HG03575 (cell line): ENCODE measurements around the gene LIMCH1.
"Not testable (repeated sequence)": the region's sequence is repeated elsewhere in the genome, so short reads cannot be mapped to it uniquely, and the experiment has no call there.

ENCODE experiments used
- ATAC-seq: cut with Tn5 transposase; IDR thresholded peaks from one replicate; pipeline ENCODE4 v1.9.1; 2021; ENCODE audit not compliant: unreplicated experiment, insufficient number of reproducible peaks, low FRiP score; ENCODE audit errors: extremely low read depth

Gene LIMCH1

DNA sequence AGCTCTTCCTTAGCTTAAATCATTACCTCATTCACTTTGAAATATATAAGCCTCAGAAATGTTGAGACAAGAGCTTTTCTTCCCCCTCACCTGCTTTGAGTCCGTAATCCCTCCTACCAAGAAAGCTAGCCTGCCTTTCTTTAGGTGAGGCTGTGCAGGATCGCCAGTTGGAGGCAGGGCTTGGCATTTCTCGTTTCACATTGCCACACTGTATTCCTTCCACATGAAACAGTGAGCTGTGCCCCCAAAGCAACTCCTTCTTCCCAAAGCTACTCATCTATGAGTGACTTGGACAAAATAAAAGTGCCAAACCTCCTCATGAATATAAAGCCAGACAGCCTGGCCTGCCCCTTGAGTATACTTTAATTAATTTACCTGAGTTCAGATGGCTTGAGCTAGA lies 86.8 kb downstream of the LIMCH1 start:
- no peak for ATAC-seq

DNA sequence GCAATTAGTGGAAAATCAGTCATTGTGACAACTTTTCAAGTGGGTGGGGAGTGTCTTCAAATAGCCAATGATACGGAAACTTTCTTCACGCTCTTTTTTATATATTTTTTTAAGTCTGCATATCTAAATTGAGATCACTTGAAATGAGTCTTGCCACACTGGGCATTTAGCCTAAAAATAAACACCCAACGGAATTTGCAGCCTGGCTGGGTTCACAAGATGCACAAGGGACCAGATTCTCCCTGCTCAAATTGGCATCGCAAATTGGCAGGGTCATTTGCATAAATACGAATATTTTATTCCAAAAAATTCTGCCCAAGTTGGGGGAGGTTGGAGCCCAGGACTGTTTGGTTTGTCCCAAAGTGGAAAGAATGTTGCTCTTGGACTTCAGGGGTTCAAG lies 87.6 kb downstream of the LIMCH1 start:
- no peak for ATAC-seq

DNA sequence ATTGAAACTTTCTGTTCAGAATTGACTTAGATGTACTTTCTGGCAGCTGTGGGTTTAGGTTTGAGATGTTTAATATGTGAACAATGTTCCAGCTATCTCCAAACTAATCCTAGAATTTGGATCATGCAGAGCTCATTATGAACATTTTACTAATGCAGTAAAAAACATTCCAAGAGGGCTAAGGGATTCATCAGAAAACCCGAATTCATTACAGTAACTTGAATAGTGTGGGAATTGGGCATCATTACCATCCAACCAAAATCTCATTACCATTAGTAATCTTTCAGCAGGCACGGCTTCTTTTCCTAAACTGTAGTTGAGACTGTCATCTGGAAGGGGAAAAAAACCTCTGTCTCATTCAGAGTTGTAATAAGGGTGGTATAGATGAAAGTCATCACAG lies 91.0 kb downstream of the LIMCH1 start:
- no peak for ATAC-seq

DNA sequence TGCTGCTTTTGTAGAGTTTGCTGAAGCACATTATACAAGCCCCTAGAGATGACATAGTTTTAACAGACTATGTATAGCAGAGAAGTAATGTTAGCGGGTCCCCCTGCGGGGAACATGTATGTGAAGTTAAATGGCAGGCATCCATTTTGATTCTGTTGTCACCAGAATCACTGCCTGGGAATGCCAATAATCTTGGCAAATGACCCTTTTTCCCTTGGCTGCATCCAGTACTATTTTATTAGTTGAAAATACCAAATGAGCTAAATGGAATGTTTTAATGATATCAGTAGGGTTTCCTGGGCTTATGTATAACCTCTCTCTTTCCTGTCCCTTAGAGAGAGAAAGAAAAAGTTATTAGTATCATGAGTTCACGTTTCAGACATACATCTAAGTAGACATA lies 93.6 kb downstream of the LIMCH1 start:
- no peak for ATAC-seq

DNA sequence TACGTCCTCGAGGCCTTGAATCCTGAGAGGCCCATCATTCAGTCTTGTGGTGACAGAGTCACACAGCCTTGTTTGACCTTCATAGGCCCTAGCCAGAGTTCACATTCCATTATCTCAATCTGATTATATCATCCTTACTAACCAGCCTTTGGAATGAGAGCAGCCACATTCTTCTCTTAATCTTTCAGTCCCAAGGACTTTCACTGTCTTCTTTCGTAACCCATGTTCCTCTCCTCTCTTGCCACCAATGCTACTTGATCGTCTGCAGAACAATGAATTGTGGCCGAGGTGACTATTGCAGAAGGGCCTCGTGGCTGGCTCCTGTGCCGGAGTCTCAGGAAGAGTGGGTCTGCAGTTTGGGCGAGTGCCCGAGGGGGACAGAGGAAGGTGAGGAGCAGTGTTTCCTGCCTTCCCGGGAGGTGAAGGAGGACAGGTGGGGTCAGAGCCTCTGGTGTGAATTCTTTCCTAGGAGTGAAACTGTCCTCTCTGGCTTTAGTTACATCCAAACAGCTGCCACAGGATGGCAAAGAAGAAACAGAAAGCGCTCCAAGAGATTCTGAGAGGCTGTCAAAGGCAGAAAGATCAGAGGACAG lies 94.6 kb downstream of the LIMCH1 start:
- ATAC-seq: no peak

DNA sequence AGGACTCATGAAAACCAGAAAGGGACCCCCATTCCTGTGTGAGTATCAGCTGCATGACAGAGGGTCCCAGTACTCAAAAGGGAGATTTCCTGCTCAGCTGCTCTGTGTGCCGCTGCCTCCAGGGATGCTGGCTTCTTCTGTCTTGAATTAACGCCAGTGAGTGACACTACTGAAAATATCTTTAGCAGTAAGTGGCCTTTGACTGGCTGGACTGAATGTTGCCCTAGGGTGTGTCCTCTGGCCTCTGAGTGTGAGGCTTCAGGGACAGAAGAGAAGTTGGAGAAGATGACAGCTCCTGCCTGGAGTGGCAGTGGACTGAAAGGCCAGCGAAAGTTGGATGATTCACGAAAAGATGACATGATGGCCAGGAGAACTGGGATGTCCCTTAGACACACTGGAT lies 95.4 kb downstream of the LIMCH1 start:
- ATAC-seq: no peak

DNA sequence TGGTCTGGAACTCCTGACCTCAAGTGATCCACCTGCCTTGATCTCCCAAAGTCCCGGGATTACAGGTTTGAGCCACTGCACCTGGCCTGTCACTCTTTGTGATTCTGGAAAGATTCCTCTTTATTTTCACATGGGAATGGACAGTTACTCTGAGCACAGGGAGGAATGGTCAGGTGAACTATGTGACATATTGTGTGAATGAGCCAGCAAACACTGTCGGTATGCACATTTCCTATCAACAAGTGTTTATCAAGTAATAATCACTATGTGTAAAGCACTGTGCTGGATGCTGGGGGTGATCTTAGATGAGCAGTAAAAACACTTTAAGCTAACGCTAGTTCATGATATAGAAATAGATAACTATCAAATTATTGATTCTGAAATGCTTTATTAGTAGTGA lies 97.5 kb downstream of the LIMCH1 start:
- no peak for ATAC-seq

DNA sequence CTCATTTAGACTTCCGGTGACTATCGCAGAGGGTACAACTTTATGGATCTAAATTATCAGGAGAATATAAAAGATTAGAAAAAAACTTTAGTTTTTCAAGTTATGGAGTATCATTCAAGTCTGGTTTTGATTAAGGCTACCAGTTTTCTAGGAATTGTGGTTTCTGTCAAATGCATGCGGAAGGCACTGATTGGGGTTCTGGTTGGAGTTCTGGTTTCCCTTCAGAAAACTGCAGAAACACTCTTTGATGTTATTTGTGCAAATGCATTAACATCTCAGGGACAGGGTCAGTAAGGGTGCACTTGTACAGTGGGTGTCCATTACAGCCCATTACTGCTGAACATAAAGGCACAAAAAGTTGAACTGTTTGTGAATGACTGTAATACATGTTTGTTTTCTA lies 100.2 kb downstream of the LIMCH1 start:
- ATAC-seq: no peak

DNA sequence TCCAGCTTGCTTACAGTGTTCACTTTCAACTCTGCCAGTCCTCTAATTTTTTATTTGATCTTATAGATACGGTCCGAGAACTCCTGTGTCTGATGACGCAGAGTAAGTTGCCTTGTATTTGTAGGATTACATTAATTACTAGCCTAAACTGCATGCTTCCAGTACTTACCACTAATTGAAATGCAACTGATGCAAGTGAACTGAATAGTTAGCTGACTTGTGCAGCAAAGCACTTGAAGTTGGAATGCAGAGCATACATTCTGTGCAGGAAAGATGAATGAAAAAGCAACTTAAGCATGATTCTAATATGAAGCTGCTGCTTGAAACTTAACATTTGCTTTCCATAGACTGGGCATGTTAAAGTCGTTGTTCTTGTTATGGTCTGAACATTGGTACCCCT lies 100.9 kb downstream of the LIMCH1 start:
- ATAC-seq: no peak

DNA sequence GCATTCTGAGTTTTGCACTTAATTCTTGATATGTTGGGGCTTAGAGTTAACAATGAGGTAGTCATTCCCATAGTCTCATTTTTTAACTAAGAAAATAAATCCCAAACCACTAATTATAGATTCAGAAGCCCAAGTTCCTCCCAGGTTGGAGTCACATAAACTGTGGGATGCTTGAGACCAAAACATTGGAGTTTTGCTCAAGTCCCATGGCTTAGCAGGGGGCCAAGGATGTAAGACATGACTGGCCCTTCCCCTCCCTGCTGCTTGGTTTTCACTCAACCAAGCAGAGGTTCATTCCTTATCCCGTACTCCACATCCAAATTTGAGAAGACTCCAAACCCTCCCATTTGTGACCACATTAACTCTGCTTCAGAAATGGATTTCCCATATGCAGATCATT lies 101.3 kb downstream of the LIMCH1 start:
- no peak for ATAC-seq

DNA sequence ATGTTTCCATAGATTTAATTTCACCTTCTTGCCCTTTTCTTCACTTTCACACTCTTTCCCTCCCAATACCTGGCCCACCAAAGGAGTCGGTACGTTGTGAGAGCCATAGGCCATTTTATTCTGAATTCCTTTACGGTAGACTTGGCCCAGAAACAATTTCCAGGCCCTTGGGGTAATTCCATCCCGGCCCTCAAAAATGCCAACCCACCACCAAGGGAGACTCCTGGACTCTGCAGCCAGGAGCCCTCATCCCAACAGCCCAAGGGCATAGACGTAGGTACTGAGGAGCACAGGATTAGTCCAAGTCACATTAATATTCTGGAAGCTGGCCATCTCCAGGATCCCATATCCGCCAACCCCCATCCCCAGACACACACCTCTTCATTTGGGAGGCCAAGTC lies 102.9 kb downstream of the LIMCH1 start:
- no peak for ATAC-seq

DNA sequence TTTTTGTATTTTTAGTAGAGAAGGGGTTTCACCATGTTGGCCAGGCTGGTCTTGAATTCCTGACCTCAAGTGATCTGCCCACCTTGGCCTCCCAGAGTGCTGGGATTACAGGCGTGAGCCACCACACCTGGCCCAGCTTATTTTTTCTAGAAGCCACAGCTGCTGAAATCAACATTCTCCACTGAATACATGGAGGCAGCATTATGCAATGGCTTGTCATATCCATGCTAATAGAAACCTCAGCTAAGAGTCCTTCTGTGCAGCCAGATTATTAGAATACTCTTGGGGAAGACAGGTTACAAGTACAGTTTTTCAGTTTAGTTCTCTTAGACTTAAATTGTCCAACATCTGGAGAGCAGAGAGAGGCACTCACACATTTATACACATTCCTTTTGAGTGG lies 104.8 kb downstream of the LIMCH1 start:
- not testable (repeated sequence) for ATAC-seq

DNA sequence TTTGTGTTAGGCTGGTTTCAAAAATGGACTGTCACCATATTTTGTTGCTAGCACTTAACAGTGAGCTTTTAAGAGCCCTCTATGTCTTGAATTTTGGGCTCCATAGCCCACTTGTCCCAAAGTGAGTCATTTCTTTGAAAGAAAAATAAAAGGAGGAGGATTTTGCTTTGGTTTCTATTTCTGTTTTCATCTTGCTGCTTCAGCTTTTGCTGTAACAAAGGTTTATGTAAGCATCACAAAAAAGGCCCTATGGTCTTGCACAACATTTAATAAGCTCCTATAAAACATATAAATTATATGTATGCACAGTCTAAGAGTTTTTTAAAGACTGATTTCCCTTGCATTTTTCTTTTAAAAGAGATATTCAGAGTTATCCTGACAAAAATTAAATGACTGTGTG lies 105.4 kb downstream of the LIMCH1 start:
- no peak for ATAC-seq

DNA sequence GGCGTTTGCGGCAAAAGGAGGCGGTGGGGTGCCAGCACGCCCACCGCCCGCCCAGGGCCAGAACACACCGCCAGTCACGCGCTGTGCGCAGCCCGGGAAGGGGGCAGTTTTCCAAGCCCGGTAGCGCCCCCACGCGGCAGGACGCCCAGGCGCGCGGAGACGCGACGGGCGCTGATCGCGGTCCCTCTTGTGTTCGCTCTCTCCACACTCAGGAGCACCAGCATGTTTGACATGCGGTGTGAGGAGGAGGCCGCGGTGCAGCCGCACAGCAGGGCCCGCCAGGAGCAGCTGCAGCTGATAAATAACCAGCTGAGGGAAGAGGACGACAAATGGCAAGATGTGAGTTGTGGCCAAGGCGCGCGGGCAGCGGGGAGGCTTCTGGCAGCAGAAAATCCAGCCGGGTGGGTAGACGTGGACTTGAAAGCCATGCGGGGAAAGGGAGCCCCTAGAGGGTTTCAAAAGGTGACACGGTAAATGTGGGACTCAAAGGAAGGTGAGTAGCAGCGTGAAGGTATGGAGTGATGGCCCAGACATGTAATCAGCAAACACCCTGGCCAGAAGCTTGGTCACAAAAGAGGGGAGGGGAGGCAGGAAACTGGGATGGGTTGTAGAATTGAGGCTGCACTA lies 106.4 kb downstream of the LIMCH1 start:
- ATAC-seq: no peak

DNA sequence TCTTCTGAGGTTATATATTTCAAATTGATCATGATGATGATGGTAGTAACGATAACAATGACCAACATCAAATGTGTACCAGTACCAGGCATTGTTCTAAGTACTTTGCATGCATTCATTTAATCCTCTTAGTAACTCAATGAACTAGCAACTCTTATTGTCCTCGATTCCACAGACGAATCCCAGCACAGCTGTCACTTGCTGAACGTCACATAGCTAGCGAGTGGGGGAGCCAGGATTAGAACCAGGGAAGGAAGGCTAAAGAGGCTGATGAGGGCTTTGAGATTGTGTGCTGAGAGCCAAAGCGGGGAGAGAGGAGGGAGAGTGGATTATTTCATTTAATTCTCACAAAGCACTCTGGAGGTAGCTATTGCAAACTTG lies 106.9 kb downstream of the LIMCH1 start:
- no peak for ATAC-seq

DNA sequence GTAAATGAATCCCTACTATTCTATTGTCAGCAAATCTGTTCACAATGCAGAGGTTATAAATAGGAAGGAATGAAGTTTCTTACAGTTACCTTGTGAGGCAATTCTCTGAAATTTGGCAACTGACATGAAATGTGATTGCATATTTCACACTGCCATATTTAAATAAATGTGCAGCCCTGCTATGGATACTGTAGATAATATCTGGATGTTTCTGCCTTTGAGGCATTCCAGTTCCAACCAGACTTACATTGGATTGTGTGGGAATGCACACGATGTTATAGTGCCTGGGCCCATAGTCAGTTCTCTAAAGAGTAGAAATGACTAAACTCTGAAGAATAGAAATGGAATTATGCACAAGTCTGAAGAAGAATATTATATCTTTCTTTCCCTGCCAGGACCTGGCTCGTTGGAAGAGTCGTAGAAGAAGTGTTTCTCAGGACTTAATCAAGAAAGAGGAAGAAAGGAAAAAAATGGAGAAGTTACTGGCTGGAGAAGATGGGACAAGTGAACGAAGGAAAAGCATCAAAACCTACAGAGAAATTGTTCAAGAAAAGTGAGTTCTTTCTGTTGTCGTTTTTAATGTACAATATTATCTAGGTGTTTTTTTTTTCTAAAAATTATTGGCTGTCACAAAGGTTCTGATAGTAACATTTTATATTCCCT lies 107.9 kb downstream of the LIMCH1 start:
- ATAC-seq: no peak

DNA sequence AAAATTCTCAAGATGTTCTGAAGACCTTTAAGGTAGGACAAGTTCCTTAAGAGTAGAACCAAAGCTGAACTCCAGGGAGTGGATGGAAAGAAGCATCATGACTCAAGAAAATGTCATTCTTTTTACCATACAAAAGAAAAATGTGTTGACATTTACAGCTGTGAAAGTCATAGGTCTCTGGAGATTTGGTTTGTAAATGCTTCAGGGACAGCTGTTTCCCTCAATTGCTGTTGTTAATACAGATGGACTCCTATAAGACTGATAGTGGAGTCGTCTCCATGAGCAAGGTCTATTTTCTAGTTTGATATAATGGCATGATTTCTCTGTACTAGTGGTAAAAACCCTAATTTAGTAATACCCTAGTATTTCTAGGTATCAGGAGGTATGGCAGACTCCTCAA lies 108.9 kb downstream of the LIMCH1 start:
- no peak for ATAC-seq

DNA sequence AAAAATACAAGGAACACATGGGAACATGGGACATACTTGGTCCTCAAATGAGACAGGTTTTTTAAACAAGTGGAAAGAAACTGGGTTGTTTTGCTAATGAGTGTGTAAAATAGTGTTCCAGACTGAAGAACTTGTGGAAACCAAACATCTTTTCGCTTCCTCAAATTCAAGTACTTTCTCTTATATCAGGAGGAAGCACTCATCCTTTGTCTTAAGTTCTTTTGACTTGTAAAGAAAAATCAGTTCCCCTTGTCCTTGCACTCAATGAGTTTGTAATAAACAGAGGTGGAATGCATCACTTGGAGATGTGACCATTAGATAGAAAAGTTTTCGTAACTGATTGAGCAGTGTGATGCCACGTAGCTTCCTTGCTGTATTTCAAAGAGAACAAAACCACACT lies 109.4 kb downstream of the LIMCH1 start:
- no peak for ATAC-seq

DNA sequence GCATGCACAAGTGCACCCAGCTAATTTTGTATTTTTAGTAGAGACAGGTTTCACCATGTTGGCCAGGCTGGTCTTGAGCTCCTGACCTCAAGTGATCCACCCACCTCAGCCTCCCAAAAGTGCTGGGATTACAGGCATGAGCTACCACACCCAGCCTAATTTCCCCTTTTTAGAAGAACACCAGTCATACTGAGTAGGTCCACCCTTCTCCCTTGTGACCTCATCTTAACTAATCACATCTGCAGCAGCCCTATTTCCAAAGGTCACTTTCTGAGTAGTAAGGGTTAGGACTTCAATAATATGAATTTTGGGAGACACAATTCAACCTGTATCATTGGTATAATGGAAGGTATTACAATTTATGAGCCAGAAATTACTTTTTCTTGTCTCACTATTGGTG lies 113.2 kb downstream of the LIMCH1 start:
- not testable (repeated sequence) for ATAC-seq

DNA sequence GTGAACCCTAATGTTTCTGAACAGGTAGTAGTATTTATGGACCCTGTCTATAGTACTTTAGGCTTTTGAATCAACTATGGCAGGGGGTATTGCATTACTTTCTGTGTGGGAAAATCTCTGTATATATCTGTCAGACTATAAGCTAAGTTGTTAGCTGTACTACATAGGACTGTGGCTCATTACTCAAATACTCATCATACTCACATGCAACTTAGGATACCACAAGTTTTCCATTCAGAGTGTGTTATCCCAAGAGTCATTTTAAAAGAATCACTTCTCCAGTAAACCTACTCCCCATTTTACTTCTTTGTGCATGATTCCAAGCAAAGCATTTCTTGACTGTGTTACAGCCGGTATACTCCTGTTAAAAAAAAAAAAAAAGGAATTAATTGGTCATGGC lies 115.0 kb downstream of the LIMCH1 start:
- ATAC-seq: no peak

DNA sequence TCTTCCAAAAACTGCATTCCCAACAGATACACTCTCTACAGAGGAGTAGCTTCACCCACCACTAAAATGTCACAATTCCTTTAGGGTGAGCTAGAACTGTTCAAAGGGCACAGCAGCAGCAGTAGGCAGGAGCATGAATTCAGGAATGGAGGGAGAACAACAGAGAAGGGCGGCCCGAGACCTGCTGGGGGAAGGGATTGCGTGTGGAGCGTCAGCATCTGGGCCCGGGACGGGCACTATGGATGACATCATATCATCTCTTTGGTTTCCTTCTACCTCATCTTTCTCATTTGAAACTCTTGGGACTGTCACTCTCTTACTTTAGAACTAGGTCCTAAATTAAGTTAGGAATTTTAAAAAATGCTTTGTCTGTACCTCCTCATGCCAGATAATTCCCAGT lies 115.6 kb downstream of the LIMCH1 start:
- ATAC-seq: no peak
